Stimulated activated CD8-positive, alpha-beta memory T cell treated with anti-CD3 and anti-CD28 coated beads, Interleukin-4, amount 100 ng/mL, for 24 hours (primary cell): ENCODE results near the gene SLC16A7.
"Not testable (repeated sequence)": the region's sequence is repeated elsewhere in the genome, so short reads cannot be mapped to it uniquely, and the experiment has no call there.

Experiments used
- DNase-seq: peaks from one replicate; pipeline ENCODE4 v3.0.0-alpha.2; 2020; ENCODE audit warnings: low read depth

SLC16A7 gene

DNA sequence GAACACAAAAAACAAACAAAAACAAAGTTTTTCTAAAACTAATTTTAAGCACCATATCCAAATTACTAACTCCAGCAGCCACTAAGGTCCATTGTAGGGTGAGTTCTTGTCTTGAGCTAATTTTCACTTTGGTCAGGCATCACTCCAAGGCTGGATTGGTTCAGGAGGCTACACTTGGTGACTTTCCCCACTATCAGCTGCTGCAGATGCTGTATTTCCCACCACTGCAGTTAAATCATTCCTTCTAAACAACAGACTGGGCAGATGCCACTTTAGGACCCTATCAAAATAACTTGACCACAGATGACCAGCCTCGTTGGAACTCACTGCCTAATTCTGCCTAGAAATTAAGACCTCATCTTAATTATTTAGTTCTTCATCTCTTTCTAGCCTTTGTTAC is 140.5 kb downstream of the SLC16A7 start:
- DNase-seq, result no peak

GRCh38 chr12:59736786-59737185 is 141.0 kb downstream of the SLC16A7 start:
- no peak for DNase-seq

DNA sequence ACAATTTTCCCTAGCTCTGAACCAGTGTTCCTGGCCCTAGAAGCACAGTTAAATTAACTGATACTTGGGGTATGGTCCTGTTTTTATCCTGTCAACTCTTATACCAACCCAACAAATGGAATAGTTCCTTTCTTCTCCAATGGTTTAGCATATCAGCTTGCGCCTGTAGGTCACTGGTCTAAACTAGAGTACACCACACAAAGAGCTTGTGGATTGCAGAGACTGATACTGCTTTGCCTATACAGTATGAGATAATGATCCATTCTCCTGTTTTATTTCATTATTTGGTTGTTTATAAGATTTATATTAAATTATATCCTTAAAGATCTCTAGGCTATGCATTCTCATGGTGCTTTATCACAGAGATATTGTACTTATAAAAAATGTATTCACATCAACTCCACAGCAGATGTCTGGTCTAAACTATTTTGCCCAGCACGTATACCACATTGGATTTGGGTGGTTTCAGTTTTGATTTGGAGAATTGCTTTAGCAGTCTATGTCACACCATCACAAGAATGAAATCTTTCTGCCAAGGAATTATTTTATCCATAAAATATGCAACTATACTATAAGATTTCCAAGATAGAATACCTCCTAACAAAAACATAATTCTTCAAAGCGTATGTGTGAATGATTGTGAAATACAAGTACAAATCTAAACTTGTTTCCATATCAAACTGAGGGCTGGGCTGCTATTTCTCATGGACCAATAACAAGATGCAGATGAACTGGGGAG is 142.1 kb downstream of the SLC16A7 start:
- no peak for DNase-seq

DNA sequence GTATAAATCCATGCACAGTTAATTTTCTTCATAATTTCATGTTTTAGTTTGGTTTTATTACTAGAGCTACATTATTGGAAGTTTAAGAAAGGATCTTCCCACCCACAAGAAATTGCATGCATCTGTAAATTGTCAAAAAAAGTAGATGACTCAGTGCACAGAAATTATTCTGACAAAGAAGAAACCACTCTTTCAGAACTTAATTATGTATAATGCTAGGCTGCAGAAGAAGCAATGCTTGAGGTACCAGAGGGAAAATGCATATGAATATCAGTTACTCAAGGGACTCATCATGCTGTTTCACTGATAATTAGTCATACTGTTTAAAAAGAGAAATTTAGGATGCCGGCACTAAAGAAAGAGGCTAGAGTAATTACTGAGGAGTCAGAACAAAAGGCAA is 147.0 kb downstream of the SLC16A7 start:
- no peak for DNase-seq

DNA sequence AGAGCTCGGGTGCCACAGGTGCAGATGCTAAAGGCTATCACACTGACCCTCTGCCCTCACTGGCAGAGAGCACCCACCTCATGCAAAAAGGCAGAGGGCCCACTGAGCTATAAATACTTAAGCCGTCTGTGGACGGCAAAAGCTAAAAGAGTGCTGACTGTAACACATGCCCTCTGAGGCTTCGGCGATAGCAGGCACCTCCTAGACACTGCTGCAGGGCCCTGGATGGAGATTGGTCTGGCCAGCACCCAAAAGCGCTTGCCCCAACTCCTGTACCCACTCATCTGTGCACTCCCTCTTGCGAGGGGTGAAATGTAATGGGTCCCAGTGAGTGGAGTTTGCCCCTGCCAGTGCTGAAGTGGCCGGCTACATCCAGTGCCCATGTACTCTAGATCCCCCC is 148.7 kb downstream of the SLC16A7 start:
- no peak for DNase-seq

DNA sequence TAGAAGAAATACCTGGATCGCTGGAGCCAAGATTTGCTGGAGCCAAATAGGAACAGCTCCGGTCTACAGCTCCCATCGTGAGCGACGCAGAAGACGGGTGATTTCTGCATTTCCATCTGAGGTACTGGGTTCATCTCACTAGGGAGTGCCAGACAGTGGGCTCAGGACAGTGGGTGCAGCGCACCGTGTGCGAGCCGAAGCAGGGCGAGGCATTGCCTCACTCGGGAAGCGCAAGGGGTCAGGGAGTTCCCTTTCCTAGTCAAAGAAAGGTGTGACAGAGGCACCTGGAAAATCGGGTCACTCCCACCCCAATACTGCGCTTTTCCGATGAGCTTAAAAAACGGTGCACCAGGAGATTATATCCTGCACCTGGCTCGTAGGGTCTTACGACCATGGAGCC is 155.3 kb downstream of the SLC16A7 start:
- not testable (repeated sequence) for DNase-seq

GRCh38 chr12:59761542-59761941 is 165.7 kb downstream of the SLC16A7 start:
- no peak for DNase-seq

DNA sequence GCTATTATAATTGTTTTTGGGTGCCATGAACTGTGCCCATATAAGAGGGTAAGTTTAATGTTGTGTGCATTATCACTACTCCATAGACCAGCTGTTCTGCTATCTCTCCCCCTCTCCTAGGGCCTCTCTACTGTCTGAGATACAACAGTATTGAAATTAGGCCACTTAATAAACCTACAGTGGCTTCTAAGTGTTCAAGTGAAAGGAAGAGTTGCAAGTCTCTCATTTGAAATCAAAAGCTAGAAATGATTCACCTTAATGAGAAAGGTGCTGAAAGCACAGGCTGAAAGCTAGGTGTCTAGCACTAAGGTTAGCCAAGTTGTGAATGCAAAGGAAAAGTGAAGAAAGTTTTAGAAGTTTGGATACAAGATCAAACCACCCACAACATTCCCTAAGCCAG is 168.0 kb downstream of the SLC16A7 start:
- DNase-seq, result no peak

GRCh38 chr12:59768031-59768430 is 172.2 kb downstream of the SLC16A7 start:
- DNase-seq, result no peak

- no peak for DNase-seq
These were observed 184.8 kb downstream of the SLC16A7 start for GRCh38 chr12:59780605-59781135.

GRCh38 chr12:59787610-59788009 is 191.8 kb downstream of the SLC16A7 start:
- DNase-seq, result no peak

GRCh38 chr12:59792647-59793046 is 196.8 kb downstream of the SLC16A7 start:
- DNase-seq, result no peak

DNA sequence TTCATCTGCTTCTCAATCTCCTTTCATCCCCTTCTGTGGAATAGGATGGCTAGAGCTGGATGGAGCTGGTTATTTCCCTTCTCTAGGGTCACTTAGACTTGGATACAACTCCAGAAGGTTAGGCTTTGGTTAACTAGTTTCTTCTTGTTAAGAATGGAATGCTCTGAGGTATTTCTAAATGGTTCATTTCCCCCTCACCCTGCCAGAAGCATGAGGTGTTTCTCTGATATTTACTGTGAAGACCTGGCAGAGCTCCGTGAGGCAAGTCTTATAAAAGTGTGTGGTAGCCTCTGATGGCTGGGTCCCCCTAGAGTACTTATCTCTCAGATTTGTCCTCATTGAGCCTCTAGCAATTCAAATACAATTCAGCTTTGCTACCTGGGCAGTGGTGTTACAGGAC is 207.9 kb downstream of the SLC16A7 start:
- no peak for DNase-seq

GRCh38 chr12:59808317-59808910 is 212.6 kb downstream of the SLC16A7 start:
- DNase-seq, result no peak

DNA sequence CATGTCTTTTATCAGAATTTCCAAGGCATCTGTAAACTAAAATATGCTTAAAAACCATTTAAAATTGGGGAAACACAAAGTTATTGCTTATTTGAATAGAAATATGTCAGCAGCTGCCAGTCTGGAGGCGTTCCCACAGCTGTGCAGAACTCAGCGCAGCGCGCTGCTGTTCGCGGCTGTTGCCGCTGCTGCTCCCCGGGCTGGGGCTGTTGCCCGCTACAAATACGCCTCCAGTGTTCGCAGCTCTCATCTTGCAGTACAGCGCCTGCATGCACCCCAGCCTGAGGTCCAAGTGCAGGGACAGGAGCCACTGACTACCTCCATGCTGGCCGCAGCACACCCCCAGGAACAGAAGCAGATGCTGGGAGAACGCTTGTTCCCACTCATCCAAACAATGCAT is 216.2 kb downstream of the SLC16A7 start:
- no peak for DNase-seq

DNA sequence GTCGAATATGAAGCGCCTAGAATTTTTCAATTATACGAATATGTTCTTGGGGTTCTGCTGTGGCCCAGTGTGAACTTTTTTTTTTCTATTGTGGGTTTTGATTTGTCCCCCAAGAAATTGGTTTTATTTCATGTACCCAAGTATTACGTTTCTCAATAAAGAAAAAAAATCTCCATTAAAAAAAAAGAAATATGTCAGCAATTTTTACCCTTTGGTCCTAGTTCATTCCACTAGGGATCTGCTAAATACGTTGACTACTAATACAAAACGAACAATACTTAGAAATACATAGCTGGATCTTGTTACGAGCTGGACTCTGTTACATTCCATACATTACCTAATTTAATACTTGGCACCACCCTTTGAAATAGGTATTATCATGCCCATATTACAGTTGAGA is 216.9 kb downstream of the SLC16A7 start:
- DNase-seq, result no peak

GRCh38 chr12:59820594-59821011 is 224.8 kb downstream of the SLC16A7 start:
- DNase-seq, result no peak

- no peak for DNase-seq
These were observed 227.7 kb downstream of the SLC16A7 start for GRCh38 chr12:59823567-59823966.

DNA sequence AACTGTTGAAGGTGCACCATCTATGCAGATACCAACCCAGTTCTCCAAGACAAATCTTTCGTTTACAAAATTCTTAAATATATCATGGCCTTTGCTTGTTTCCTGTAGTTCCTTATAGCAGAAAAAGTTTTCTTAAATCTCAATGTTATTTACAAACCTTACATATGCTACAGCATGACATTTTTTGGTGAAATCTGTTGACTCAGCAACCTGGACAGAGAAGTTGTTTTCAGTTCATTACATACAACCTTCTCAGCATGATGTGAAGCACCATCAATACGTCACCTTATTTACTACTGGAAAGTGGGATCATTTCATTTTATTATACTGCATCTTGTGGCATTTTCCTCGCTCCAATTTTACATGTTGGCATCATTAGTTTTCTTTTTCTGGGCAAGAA is 231.9 kb downstream of the SLC16A7 start:
- no peak for DNase-seq

DNA sequence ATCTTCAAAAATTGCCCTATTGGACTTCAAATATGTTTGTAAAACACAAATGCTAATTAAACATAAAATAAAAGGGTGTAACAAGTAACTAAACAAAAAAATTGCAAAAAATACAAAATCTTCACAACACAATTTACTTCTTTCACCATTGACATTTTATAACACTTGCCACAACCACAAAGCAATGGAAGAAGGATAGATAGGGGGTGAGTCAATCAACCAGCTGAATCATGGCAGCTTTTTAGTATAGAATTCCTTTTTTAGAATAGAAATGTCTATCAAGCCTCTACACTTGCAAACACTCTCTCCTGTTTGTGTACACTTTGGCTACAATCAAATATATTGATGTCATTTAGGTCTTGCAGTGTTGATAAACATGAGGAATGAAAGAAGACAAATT is 232.7 kb downstream of the SLC16A7 start:
- no peak for DNase-seq

- no peak for DNase-seq
These were observed 237.6 kb downstream of the SLC16A7 start for GRCh38 chr12:59833408-59833807.

- no peak for DNase-seq
These were observed 239.0 kb downstream of the SLC16A7 start for GRCh38 chr12:59834659-59835474.
